Cardiac muscle cell (in vitro differentiated cells and primary cell): ENCODE results near the gene PRSS33. TPM values are rescaled to one million over a fixed set of nuclear protein-coding genes. Genes with fewer than 3 reads are reported as not detected.

Source experiments
- DNase-seq, 2 donors: peaks; one replicate each; pipeline versions ENCODE4 v3.0.0 to v3.0.0-alpha.2; 2010 to 2017; ENCODE audit warnings: low read depth in 1 of 2, low spot score in 1 of 2
- H3K27ac ChIP-seq: fragments of 200-600 bp; sonication (generic); 2 replicates; pipeline ENCODE4 v1.5.1; 2016
- H3K27me3 ChIP-seq: fragments of 200-600 bp; sonication (generic); 2 replicates; pipeline ENCODE4 v1.6.0; 2016; ENCODE audit warnings: control low read depth
- H3K36me3 ChIP-seq: fragments of 200-600 bp; sonication (generic); 2 replicates; pipeline ENCODE4 v1.5.1; 2016; ENCODE audit warnings: control low read depth
- H3K4me1 ChIP-seq: fragments of 200-600 bp; sonication (generic); 2 replicates; pipeline ENCODE4 v1.8.1; 2017; ENCODE audit warnings: low read depth, mild to moderate bottlenecking, mixed run types
- H3K4me3 ChIP-seq: fragments of 200-600 bp; sonication (generic); 2 replicates; pipeline ENCODE4 v1.5.1; 2016; ENCODE audit warnings: mild to moderate bottlenecking
- H3K9me3 ChIP-seq: fragments of 200-600 bp; sonication (generic); 2 replicates; pipeline ENCODE4 v1.5.1; 2017; ENCODE audit warnings: low read depth, mild to moderate bottlenecking, control low read depth
- CTCF ChIP-seq: IDR thresholded peaks from 2 replicates; pipeline ENCODE4 v1.5.1; 2012; ENCODE audit warnings: low read depth, mild to moderate bottlenecking, low read length
- polyA plus RNA-seq: library from polyadenylated mRNA; unstranded; fragments of >200 nt; fragmentation: Nextera tagmentation; extraction: Ambion mirVana; gene quantifications from 2 replicates; pipeline ENCODE4 v1.2.1, GENCODE V29; 2016
- total RNA-seq: library from RNA; depleted of rRNA; stranded (reverse); fragments of >200 nt; gene quantifications from 2 replicates; pipeline ENCODE4 v1.2.3, GENCODE V29; 2016

The PRSS33 gene
- total and polyA plus RNA-seq, 2 experiments from 2014 or later, result not detected

- Histone ChIP-seq H3K36me3 (no peaks in the 10 kb centered on the region), H3K9me3 (no peaks in the 10 kb centered on the region)
- DNase-seq, result peak in 1 of 2 donors; percentile 17
Observed at GRCh38 chr16:2827831-2828520, 40.6 kb upstream of the PRSS33 start.

GRCh38 chr16:2827374-2827791 lies 40.0 kb upstream of the PRSS33 start:
- H3K9me3 ChIP-seq, result no peaks in the 10 kb centered on the region
- H3K4me3 ChIP-seq, result no peak overlapping the region
- no peaks in the 10 kb centered on the region for H3K4me1 ChIP-seq
- DNase-seq, result no peak
- H3K27ac ChIP-seq, result no peak overlapping the region
- no peak for TF ChIP-seq CTCF
- no peaks in the 10 kb centered on the region for H3K36me3 ChIP-seq
- H3K27me3 ChIP-seq, result no peaks in the 10 kb centered on the region

More at GRCh38 chr16:2827831-2828520, 40.6 kb upstream of the PRSS33 start:
- Histone ChIP-seq H3K27me3 (no peaks in the 10 kb centered on the region), H3K27ac (no peak overlapping the region), H3K4me3 (no peak overlapping the region), H3K4me1 (no peaks in the 10 kb centered on the region)
- TF ChIP-seq CTCF, result no peak

- no peak overlapping the region for H3K4me3 ChIP-seq
- no peaks in the 10 kb centered on the region for H3K36me3 ChIP-seq
- no peaks in the 10 kb centered on the region for H3K9me3 ChIP-seq
- no peaks in the 10 kb centered on the region for H3K4me1 ChIP-seq
- no peak overlapping the region for H3K27ac ChIP-seq
- no peak for TF ChIP-seq CTCF
- no peak for DNase-seq
- no peaks in the 10 kb centered on the region for H3K27me3 ChIP-seq
Observed at GRCh38 chr16:2826591-2827373, 39.4 kb upstream of the PRSS33 start.

- H3K4me1 ChIP-seq, result no peaks in the 10 kb centered on the region
- no peaks in the 10 kb centered on the region for H3K36me3 ChIP-seq
- no peak overlapping the region for H3K4me3 ChIP-seq
- DNase-seq, result no peak
- no peak overlapping the region for H3K27ac ChIP-seq
- H3K9me3 ChIP-seq, result no peaks in the 10 kb centered on the region
- no peak for TF ChIP-seq CTCF
- no peaks in the 10 kb centered on the region for H3K27me3 ChIP-seq
Observed at GRCh38 chr16:2825906-2826305, 38.5 kb upstream of the PRSS33 start.

GRCh38 chr16:2825049-2825742 lies 37.8 kb upstream of the PRSS33 start:
- Histone ChIP-seq H3K27me3 (no peaks in the 10 kb centered on the region), H3K27ac (no peak overlapping the region), H3K4me1 (no peaks in the 10 kb centered on the region), H3K36me3 (no peaks in the 10 kb centered on the region), H3K9me3 (no peaks in the 10 kb centered on the region), H3K4me3 (no peak overlapping the region)
- no peak for TF ChIP-seq CTCF
- no peak for DNase-seq
